Mesothelial cell of epicardium (in vitro differentiated cells): ENCODE measurements around the gene CDK5RAP2. TPM values are rescaled to one million over a fixed set of nuclear protein-coding genes. Genes with fewer than 3 reads are reported as not detected.
"Not testable (repeated sequence)": the region's sequence is repeated elsewhere in the genome, so short reads cannot be mapped to it uniquely, and the experiment has no call there.

Source experiments
- DNase-seq, 2 experiments: peaks; one replicate each; pipeline ENCODE4 v3.0.0; 2021; ENCODE audit warnings: low spot score in 2 of 2; ENCODE audit not compliant: unreplicated experiment in 2 of 2
- H3K27ac Mint-ChIP-seq: 2 replicates; pipeline ENCODE4 v1.8.0; 2021; ENCODE audit warnings: mixed read lengths
- H3K27me3 Mint-ChIP-seq: 2 replicates; pipeline ENCODE4 v1.8.0; 2021; ENCODE audit warnings: low read depth, mixed read lengths
- H3K36me3 Mint-ChIP-seq: 2 replicates; pipeline ENCODE4 v1.8.0; 2021; ENCODE audit warnings: mixed read lengths
- H3K4me1 Mint-ChIP-seq: 2 replicates; pipeline ENCODE4 v1.8.0; 2021; ENCODE audit warnings: mixed read lengths
- H3K4me3 Mint-ChIP-seq: 2 replicates; pipeline ENCODE4 v1.8.0; 2021; ENCODE audit warnings: mild to moderate bottlenecking, moderate library complexity, mixed read lengths
- H3K9me3 Mint-ChIP-seq: 2 replicates; pipeline ENCODE4 v1.8.0; 2021; ENCODE audit warnings: mixed read lengths
- total RNA-seq: library from RNA; stranded (reverse); gene quantifications from 3 replicates; pipeline ENCODE4 v1.2.1, GENCODE V29; 2021
- TF ChIP-seq, protein P1 (sequence below): fragments of 200-600 bp; sonication (generic); IDR thresholded peaks from one replicate; pipeline ENCODE4 v1.5.0; 2021; ENCODE audit warnings: antibody characterized with exemption; ENCODE audit not compliant: unreplicated experiment

Gene CDK5RAP2
- total RNA-seq, 1 donor from 2014 or later, result 71.0 TPM

DNA sequence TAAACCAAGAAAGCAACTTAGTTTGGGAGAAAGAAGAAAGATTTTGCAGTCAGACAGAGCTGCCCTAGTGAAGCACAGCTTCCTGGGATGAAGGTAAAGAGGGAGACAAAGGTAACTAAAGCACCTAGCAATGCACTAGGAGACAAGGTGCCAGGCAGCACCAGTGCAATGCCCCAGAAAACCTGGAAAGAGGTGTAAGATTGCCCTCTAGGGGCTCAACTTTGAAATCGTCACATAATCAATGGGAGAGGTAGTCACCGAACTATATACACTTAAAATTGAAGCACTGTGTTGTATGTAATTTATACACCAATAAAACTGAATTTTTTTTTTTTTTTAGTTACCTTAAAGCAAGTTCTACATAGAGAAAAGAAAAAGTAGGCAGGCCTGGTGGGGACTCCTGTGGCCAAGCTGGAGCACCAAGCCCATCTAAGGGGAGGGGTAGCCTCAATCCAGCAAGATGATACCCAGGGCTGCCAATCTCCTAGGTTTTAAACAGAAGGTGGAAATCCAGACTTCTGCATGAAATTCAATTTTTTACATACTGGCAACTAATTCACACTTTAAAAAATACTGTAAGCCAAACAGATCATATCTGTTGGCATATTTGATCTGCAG is 48.2 kb downstream of the CDK5RAP2 start:
- Mint-ChIP-seq H3K4me3 (no peak overlapping the region), H3K27ac (no peak overlapping the region), H3K27me3 (no peaks in the 10 kb centered on the region), H3K4me1 (no peaks in the 10 kb centered on the region), H3K9me3 (no peaks in the 10 kb centered on the region), H3K36me3 (peaks cover 58% of the 10 kb centered on the region)
- DNase-seq, result no peak
- TF ChIP-seq, protein P1, sequence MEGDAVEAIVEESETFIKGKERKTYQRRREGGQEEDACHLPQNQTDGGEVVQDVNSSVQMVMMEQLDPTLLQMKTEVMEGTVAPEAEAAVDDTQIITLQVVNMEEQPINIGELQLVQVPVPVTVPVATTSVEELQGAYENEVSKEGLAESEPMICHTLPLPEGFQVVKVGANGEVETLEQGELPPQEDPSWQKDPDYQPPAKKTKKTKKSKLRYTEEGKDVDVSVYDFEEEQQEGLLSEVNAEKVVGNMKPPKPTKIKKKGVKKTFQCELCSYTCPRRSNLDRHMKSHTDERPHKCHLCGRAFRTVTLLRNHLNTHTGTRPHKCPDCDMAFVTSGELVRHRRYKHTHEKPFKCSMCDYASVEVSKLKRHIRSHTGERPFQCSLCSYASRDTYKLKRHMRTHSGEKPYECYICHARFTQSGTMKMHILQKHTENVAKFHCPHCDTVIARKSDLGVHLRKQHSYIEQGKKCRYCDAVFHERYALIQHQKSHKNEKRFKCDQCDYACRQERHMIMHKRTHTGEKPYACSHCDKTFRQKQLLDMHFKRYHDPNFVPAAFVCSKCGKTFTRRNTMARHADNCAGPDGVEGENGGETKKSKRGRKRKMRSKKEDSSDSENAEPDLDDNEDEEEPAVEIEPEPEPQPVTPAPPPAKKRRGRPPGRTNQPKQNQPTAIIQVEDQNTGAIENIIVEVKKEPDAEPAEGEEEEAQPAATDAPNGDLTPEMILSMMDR, result no peak

DNA sequence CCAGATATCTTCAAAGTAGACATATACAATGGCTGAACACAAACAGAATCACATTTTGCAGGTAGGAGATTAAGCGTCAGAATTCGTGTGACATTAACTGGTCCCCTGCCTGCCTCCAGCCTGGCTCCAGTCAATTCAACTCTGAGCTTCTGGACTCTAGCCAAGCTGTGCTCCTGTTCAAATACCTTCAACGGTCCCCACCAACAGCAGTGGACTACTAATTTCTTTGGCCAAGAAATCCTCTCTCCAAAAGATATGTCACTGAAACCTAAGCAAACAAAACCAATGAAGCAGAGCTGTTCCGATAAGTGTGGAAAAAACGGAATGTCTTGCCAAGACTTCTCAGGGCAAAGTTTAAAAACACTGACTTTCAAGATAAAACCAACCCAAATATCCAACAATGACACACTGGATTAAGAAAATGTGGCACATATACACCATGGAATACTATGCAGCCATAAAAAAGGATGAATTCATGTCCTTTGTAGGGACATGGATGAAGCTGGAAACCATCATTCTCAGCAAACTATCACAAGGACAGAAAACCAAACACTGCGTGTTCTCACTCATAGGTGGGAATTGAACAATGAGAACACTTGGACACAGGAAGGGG is 49.6 kb downstream of the CDK5RAP2 start:
- H3K4me1 Mint-ChIP-seq, H3K27me3 Mint-ChIP-seq, DNase-seq, H3K4me3 Mint-ChIP-seq, H3K27ac Mint-ChIP-seq, H3K9me3 Mint-ChIP-seq: not testable (repeated sequence)
- H3K36me3 Mint-ChIP-seq, result peaks cover 60% of the 10 kb centered on the region

DNA sequence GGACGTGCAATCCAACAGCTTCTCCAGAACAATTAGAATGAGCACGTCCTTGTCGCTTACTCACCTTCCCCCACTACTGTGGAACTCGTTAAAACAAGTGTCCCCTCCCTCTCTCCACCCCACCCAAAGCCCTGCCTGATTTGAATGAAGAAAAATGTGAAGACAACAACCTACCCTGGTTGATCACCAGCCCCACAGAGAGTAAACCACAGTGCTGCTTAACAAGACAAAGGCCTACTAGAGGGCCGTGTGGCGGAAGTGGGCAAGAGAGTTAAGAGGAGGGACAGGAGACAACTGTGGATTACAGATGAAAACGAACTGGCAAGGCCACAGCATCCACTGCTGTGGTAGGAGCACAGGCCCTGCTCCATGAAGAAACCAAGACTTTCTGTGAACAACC is 51.1 kb downstream of the CDK5RAP2 start:
- no peak for DNase-seq

DNA sequence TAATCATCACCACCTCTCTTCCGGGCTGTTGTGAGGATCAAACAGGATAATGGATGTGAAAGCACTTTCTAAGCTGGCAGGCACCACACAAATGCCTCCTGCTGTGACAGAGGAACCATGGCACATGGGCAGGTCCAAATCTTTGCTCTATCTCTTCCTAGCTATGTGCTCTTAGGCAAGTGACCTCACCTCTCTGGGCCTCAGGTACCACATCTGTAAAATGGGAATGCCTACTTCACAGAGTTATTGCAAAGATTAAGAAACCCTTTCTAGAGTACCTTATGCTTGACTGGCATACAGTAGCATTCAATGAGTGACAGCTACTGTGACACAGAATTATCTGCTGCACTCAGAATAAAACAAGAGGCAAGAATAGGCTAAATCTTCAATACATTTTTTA is 51.6 kb downstream of the CDK5RAP2 start:
- DNase-seq, result no peak
- Mint-ChIP-seq H3K27ac (no peak overlapping the region), H3K4me3 (no peak overlapping the region), H3K36me3 (peaks cover 62% of the 10 kb centered on the region), H3K4me1 (no peaks in the 10 kb centered on the region), H3K9me3 (no peaks in the 10 kb centered on the region), H3K27me3 (no peaks in the 10 kb centered on the region)
- TF ChIP-seq, protein P1, result no peak

More for the DNA sequence above, 51.1 kb downstream of the CDK5RAP2 start:
- Mint-ChIP-seq H3K4me1 (no peaks in the 10 kb centered on the region), H3K4me3 (no peak overlapping the region), H3K27me3 (no peaks in the 10 kb centered on the region), H3K27ac (no peak overlapping the region), H3K36me3 (peaks cover 59% of the 10 kb centered on the region), H3K9me3 (no peaks in the 10 kb centered on the region)
- TF ChIP-seq, protein P1, result no peak

DNA sequence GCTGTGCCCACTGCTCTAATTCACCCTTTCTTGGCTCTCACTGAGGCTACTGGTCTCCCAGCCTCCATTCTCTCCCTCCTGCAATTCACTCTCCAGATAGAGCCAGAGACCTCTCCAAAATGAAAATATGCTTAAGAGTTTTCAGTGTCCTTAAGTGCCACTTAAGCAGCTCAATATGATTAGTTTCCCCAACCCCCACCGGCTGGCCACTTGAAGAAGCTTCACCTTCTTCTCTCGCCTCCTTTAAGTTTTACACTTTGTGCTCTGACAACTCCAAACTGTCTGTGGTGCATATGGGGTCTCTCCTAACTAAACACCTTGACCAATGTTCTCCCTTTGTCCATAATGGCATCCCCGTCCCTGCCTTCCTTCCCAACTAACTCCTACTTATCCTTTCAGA is 53.4 kb downstream of the CDK5RAP2 start:
- Mint-ChIP-seq H3K27me3 (no peaks in the 10 kb centered on the region), H3K9me3 (no peaks in the 10 kb centered on the region), H3K27ac (no peak overlapping the region), H3K4me1 (no peaks in the 10 kb centered on the region), H3K36me3 (peaks cover 67% of the 10 kb centered on the region), H3K4me3 (no peak overlapping the region)
- TF ChIP-seq, protein P1, result no peak
- no peak for DNase-seq

DNA sequence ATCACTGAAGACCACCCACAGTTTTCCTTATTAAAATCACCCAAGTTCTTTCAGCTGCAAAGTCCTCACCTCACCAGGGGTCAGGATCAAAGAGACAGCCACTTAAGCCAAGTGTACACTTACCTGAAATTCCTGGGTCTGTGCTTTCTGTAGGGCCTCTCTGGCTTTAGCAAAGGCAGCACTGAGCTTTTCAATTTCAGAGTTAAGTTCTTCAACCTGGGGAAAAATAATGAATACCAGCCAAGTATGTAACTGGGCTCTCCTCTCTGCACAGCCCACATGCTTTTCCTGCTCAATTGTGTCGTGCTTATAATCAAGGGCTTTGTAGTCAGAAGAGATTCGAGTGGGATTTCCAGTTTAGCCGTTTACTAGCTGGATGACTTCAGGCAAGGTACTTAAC is 55.1 kb downstream of the CDK5RAP2 start:
- Mint-ChIP-seq H3K4me3 (no peak overlapping the region), H3K36me3 (peaks cover 59% of the 10 kb centered on the region), H3K27ac (no peak overlapping the region), H3K9me3 (no peaks in the 10 kb centered on the region), H3K27me3 (no peaks in the 10 kb centered on the region), H3K4me1 (no peaks in the 10 kb centered on the region)
- TF ChIP-seq, protein P1, result no peak
- no peak for DNase-seq
